ENCODE measurements around the gene SPPL3.

The SPPL3 gene

GRCh38 chr12:120917748-120918147 is 13.6 kb upstream of the SPPL3 start:
- Histone ChIP-seq H3K27ac (no peak overlapping the region), H3K4me3 (ENCODE audit: low read depth, low read length) (no peak overlapping the region), H3K36me3 (replicated peaks) (no peaks in the 10 kb centered on the region), H3K27me3 (replicated peaks) (no peaks in the 10 kb centered on the region)
- in situ Hi-C loops (cut with HindIII; ENCODE audit: low pct_ligation_motif_present, low sequenced_read_pairs) = no loop called here
- TF ChIP-seq CTCF (IDR thresholded peaks at IDR 0.05; ENCODE audit: low read depth, low read length, missing control alignments) = no peak
- DNase-seq = no peak

- in situ Hi-C loops (cut with HindIII; ENCODE audit: low pct_ligation_motif_present, low sequenced_read_pairs) = no loop called here
- DNase-seq = no peak
- Histone ChIP-seq H3K27ac (no peak overlapping the region), H3K27me3 (replicated peaks) (no peaks in the 10 kb centered on the region), H3K4me3 (ENCODE audit: low read depth, low read length) (no peak overlapping the region), H3K36me3 (replicated peaks) (no peaks in the 10 kb centered on the region)
- no peak for TF ChIP-seq CTCF (IDR thresholded peaks at IDR 0.05; ENCODE audit: low read depth, low read length, missing control alignments)
Observed at GRCh38 chr12:120916561-120916960, 12.4 kb upstream of the SPPL3 start.

GRCh38 chr12:120914794-120915193 is 10.6 kb upstream of the SPPL3 start:
- no peak overlapping the region for H3K27ac ChIP-seq
- in situ Hi-C loops (cut with HindIII; ENCODE audit: low pct_ligation_motif_present, low sequenced_read_pairs) = no loop called here
- H3K27me3 ChIP-seq (replicated peaks) = no peaks in the 10 kb centered on the region
- no peak for TF ChIP-seq CTCF (IDR thresholded peaks at IDR 0.05; ENCODE audit: low read depth, low read length, missing control alignments)
- DNase-seq = no peak
- no peak overlapping the region for H3K4me3 ChIP-seq (ENCODE audit: low read depth, low read length)
- no peaks in the 10 kb centered on the region for H3K36me3 ChIP-seq (replicated peaks)

GRCh38 chr12:120909633-120910298 is 5.6 kb upstream of the SPPL3 start:
- Histone ChIP-seq H3K4me3 (ENCODE audit: low read depth, low read length) (no peak overlapping the region), H3K27ac (no peak overlapping the region), H3K27me3 (replicated peaks) (no peaks in the 10 kb centered on the region), H3K36me3 (replicated peaks) (no peaks in the 10 kb centered on the region)
- no peak for DNase-seq
- in situ Hi-C loops (cut with HindIII; ENCODE audit: low pct_ligation_motif_present, low sequenced_read_pairs) = no loop called here
- TF ChIP-seq CTCF (IDR thresholded peaks at IDR 0.05; ENCODE audit: low read depth, low read length, missing control alignments) = no peak

GRCh38 chr12:120905856-120906384 is 1.8 kb upstream of the SPPL3 start:
- H3K27ac ChIP-seq = no peak overlapping the region
- no peak for TF ChIP-seq CTCF (IDR thresholded peaks at IDR 0.05; ENCODE audit: low read depth, low read length, missing control alignments)
- in situ Hi-C loops (cut with HindIII; ENCODE audit: low pct_ligation_motif_present, low sequenced_read_pairs) = no loop called here
- H3K4me3 ChIP-seq (ENCODE audit: low read depth, low read length) = no peak overlapping the region
- no peak for DNase-seq
- no peaks in the 10 kb centered on the region for H3K36me3 ChIP-seq (replicated peaks)
- no peaks in the 10 kb centered on the region for H3K27me3 ChIP-seq (replicated peaks)
